Measurements from ENCODE around the gene TNIK.

DNA sequence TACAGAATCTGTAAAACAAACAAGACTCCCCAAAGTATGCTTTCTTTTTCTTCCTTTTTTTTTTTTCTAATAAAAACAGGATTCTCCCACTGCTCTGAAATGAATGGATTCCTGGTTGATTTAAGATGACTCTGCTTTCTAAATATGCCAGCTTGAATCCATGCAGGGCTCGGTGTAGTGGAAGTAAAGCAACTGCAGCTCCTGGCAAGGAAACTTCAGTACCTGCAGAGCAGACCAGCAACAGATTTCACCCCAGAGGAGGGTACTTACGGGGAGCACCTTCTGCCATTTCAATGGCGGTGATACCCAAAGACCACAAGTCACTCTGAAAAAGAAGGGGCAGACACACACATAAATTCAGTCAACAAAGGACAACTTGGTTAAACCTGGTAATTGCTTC lies 283.1 kb downstream of the TNIK start:
- TF ChIP-seq, protein P1, sequence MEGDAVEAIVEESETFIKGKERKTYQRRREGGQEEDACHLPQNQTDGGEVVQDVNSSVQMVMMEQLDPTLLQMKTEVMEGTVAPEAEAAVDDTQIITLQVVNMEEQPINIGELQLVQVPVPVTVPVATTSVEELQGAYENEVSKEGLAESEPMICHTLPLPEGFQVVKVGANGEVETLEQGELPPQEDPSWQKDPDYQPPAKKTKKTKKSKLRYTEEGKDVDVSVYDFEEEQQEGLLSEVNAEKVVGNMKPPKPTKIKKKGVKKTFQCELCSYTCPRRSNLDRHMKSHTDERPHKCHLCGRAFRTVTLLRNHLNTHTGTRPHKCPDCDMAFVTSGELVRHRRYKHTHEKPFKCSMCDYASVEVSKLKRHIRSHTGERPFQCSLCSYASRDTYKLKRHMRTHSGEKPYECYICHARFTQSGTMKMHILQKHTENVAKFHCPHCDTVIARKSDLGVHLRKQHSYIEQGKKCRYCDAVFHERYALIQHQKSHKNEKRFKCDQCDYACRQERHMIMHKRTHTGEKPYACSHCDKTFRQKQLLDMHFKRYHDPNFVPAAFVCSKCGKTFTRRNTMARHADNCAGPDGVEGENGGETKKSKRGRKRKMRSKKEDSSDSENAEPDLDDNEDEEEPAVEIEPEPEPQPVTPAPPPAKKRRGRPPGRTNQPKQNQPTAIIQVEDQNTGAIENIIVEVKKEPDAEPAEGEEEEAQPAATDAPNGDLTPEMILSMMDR (IDR thresholded peaks at IDR 0.05): no peak
- TF ChIP-seq EP300 (IDR thresholded peaks at IDR 0.05) (no peak), POLR2AphosphoS5 (IDR thresholded peaks at IDR 0.05) (no peak), POLR2A (IDR thresholded peaks at IDR 0.05; ENCODE audit: low read depth) (no peak)

Data from esophagus muscularis mucosa (tissue), 4 donors.